T-helper 2 cell treated with Interferon-gamma antibody and Interleukin-4, amounts not matched to agents 5 μg/mL and 100 μg/mL, for 36 hours (primary cell): Measurements from ENCODE around the gene KRT7.
"Not testable (repeated sequence)": the region's sequence is repeated elsewhere in the genome, so short reads cannot be mapped to it uniquely, and the experiment has no call there.

Experiments
- DNase-seq: peaks from one replicate; pipeline ENCODE4 v3.0.0; 2021; ENCODE audit warnings: low spot score
- H3K27ac Mint-ChIP-seq: one replicate; pipeline ENCODE4 v1.8.0; 2021; ENCODE audit warnings: mild to moderate bottlenecking, mixed read lengths
- H3K27me3 Mint-ChIP-seq: one replicate; pipeline ENCODE4 v1.8.0; 2021; ENCODE audit warnings: low read depth, mixed read lengths
- H3K36me3 Mint-ChIP-seq: one replicate; pipeline ENCODE4 v1.8.0; 2021; ENCODE audit warnings: low read depth, mixed read lengths
- H3K4me1 Mint-ChIP-seq: one replicate; pipeline ENCODE4 v1.8.0; 2021; ENCODE audit warnings: low read depth, mixed read lengths
- H3K4me3 Mint-ChIP-seq: one replicate; pipeline ENCODE4 v1.8.0; 2022; ENCODE audit warnings: mild to moderate bottlenecking, moderate library complexity, mixed read lengths
- H3K9me3 Mint-ChIP-seq: one replicate; pipeline ENCODE4 v1.8.0; 2021; ENCODE audit warnings: mixed read lengths

The KRT7 gene

GRCh38 chr12:52279422-52280318 lies 46.6 kb downstream of the KRT7 start:
- Mint-ChIP-seq H3K27me3 (peaks cover 32% of the 10 kb centered on the region), H3K9me3 (no peaks in the 10 kb centered on the region), H3K4me1 (peaks cover 2% of the 10 kb centered on the region), H3K27ac (no peak overlapping the region), H3K36me3 (no peaks in the 10 kb centered on the region), H3K4me3 (no peak overlapping the region)
- DNase-seq: no peak

GRCh38 chr12:52280319-52280795 lies 47.3 kb downstream of the KRT7 start:
- H3K36me3 Mint-ChIP-seq: no peaks in the 10 kb centered on the region
- no peak for DNase-seq
- no peaks in the 10 kb centered on the region for H3K9me3 Mint-ChIP-seq
- peaks cover 29% of the 10 kb centered on the region for H3K27me3 Mint-ChIP-seq
- H3K27ac Mint-ChIP-seq: no peak overlapping the region
- H3K4me1 Mint-ChIP-seq: peaks cover 2% of the 10 kb centered on the region
- no peak overlapping the region for H3K4me3 Mint-ChIP-seq

DNA sequence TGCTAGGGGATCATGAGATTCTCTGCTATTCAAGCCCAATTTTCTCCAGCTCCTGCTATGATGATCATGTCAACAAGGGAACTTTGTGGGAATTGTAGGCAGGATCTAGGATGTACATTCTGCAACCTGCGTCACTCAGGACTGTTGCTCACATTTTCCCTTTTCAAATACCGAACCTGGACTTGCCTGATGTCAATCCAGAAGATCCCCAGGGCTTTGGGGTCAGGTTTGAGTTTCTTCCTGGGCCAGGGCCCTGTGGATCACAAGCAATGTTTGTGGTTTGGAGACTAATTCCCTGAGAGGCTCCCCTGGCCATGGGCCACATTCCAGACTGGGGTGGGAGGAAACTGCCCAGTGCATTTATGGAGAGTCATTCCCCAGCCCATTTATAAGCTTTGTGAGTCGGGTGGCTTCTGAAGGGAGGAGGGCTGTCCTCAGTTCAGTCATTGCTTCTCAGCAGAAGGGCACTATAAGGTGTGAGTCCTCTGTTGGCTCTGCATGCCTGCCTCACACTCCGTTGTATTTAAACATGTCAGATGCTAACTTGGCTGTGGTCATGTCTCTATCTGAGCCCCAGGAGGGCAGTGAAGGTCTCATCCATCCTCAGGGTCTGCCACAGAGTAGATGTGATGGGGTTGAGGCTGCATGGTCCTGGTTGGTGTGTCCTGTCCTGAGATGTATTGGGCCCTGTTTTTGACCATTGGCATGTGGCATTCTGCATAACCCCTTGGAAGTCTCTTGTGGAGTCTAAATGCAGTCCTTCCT lies 47.9 kb downstream of the KRT7 start:
- H3K36me3 Mint-ChIP-seq: no peaks in the 10 kb centered on the region
- H3K27ac Mint-ChIP-seq: no peak overlapping the region
- H3K4me1 Mint-ChIP-seq: peaks cover 2% of the 10 kb centered on the region
- H3K9me3 Mint-ChIP-seq: no peaks in the 10 kb centered on the region
- H3K27me3 Mint-ChIP-seq: peaks cover 23% of the 10 kb centered on the region
- no peak for DNase-seq
- no peak overlapping the region for H3K4me3 Mint-ChIP-seq

DNA sequence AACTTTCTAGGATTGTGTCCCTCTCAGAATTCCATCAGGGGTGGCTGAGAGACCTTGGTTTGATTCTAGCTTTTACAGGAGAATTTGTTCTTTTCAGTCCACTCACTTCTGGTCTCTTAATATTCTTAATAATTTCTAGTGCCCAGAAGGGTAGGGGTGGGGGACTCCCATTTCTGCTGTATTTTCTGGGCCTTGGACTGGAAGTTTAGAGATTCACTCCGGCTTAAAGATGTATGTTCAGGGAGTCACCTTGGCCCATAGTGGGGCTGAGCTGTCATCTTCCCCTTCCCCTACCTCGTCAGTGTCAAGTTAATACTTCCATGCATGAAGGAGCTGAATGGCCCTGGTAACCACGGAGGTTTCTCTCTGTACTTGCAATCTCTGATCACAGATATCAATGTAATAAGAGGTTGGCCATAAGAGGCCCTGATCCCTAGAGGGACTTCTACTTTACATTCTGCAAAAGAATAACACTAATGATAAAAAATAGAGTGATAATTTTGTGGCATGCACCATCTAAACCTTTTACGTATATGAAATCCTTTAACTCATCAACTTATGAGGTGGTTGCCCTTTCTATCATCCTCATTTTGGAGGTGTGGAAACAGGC lies 51.6 kb downstream of the KRT7 start:
- no peak for DNase-seq
- Mint-ChIP-seq H3K27me3 (peaks cover 5% of the 10 kb centered on the region), H3K4me1 (peaks cover 13% of the 10 kb centered on the region), H3K27ac (no peak overlapping the region), H3K36me3 (no peaks in the 10 kb centered on the region), H3K4me3 (no peak overlapping the region), H3K9me3 (no peaks in the 10 kb centered on the region)

DNA sequence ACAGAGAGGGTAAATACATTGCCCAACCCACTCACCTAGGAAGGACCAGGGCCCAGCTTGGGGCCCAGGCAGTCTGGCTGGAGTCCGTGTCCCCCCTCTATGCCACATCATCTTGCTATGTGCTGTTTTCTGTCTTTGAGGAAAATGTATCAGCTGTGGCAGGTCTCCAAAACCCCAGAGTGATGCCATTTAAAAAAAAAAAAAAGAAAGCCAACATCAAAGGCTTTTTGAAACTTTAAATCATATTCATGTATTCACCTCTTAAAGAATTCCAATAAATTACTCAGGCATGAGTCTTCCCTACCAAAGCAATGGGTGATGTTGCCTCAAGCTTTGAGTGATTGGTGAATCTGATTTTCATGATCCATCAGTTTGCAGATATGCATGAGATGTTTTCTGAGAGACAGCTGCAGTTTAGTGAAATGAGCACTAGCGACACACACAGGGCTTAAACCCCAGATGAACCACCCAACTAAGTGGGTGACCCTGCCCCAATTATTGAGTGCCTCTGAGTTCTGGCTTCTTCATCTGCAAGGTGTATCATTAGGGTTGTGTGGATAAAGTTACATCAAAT lies 52.2 kb downstream of the KRT7 start:
- no peak for DNase-seq
- Mint-ChIP-seq H3K27ac (no peak overlapping the region), H3K27me3 (no peaks in the 10 kb centered on the region), H3K9me3 (no peaks in the 10 kb centered on the region), H3K4me3 (no peak overlapping the region), H3K4me1 (peaks cover 13% of the 10 kb centered on the region), H3K36me3 (no peaks in the 10 kb centered on the region)

- H3K4me3 Mint-ChIP-seq: no peak overlapping the region
- no peaks in the 10 kb centered on the region for H3K36me3 Mint-ChIP-seq
- no peaks in the 10 kb centered on the region for H3K9me3 Mint-ChIP-seq
- peaks cover 13% of the 10 kb centered on the region for H3K4me1 Mint-ChIP-seq
- no peaks in the 10 kb centered on the region for H3K27me3 Mint-ChIP-seq
- no peak overlapping the region for H3K27ac Mint-ChIP-seq
- DNase-seq: no peak
Measured at GRCh38 chr12:52285851-52286530, 52.9 kb downstream of the KRT7 start.

- not testable (repeated sequence) for H3K4me3 Mint-ChIP-seq, H3K27ac Mint-ChIP-seq, DNase-seq, H3K9me3 Mint-ChIP-seq, H3K27me3 Mint-ChIP-seq, H3K36me3 Mint-ChIP-seq
- peaks cover 13% of the 10 kb centered on the region for H3K4me1 Mint-ChIP-seq
Measured at GRCh38 chr12:52286857-52287785, 54.1 kb downstream of the KRT7 start.

GRCh38 chr12:52287816-52288805 lies 55.1 kb downstream of the KRT7 start:
- H3K4me1 Mint-ChIP-seq: peaks cover 13% of the 10 kb centered on the region
- not testable (repeated sequence) for H3K4me3 Mint-ChIP-seq, H3K36me3 Mint-ChIP-seq, H3K27me3 Mint-ChIP-seq, H3K27ac Mint-ChIP-seq, DNase-seq, H3K9me3 Mint-ChIP-seq

DNA sequence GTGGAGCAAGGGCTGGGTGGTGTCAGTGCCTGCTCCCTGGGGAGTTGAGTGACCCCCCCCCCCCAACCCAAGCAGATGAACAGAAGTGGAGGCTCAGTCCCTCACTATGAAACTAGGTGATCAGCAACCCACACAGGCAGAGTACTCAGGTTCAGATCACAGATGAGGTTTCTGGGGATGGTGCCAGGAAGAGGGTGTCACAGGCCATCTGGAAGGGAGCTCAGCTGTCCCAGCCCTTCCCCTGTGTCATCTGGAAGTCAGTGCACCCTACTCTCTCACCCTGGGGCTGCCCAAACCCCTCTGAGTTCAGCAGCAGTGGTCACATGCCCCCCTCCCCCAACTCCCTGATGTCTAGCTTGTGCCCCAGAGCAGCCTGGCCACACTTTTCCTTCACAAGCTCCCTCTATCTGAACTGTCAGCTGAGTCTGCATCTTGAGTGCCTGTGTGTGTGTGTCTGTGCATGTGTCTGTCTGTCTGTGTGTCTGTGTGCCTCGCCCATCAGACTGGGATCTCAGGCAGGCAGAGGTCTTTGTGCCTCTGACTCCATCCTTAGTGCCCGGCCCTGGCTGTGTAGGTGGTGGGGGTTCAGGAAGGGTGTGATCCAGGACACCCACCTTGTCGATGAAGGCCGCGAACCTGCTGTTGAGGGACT lies 57.6 kb downstream of the KRT7 start:
- H3K4me1 Mint-ChIP-seq: peaks cover 17% of the 10 kb centered on the region
- H3K4me3 Mint-ChIP-seq, DNase-seq, H3K36me3 Mint-ChIP-seq, H3K9me3 Mint-ChIP-seq, H3K27ac Mint-ChIP-seq: not testable (repeated sequence)
- H3K27me3 Mint-ChIP-seq: peaks cover 26% of the 10 kb centered on the region

DNA sequence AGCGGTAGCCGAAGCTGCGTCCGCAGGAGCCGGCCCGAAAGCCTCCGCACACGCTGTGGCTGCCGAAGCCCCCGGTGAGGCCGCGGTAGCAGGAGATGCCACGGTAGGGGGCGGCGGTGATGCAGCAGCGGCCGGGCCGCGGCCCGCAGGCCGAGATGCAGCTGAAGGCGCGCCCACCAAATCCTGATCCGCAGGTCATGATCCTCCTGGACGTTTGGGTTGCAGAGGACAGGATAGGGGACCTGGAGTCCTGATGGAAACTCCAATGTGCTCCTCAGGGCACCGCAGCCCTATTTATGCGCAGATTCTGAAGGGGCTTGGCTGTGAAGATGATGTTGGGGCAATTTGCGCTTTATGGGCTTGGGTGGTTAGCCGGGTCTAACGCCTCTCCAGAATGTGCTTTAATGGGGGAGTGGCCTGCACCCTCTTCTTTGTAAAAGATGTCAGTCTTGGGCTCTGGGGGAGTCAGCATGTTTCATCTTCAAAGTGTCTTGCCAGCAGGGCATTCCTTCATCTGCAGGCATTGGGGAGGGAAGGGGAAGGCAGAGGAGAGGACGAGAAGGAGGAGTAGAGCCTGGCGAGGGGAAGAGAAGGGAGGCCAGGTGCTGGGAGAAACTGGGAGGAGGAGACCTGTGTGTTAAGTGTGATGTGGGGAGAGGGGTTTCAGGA lies 58.4 kb downstream of the KRT7 start, which contains the start of gene KRT81:
Gene KRT81, minus strand, starts transcription at position 268 of the 669 bp plus-strand sequence. Its CDS starts 69 bp downstream, at position 199.
- H3K4me3 Mint-ChIP-seq: no peak within 1 kb of the TSS
- H3K27me3 Mint-ChIP-seq: peaks cover 32% of the 10 kb centered on the region
- peaks cover 17% of the 10 kb centered on the region for H3K4me1 Mint-ChIP-seq
- H3K9me3 Mint-ChIP-seq: no peaks in the 10 kb centered on the region
- no peaks in the 10 kb centered on the region for H3K36me3 Mint-ChIP-seq
- H3K27ac Mint-ChIP-seq: no peak within 1 kb of the TSS
- DNase-seq: no peak

DNA sequence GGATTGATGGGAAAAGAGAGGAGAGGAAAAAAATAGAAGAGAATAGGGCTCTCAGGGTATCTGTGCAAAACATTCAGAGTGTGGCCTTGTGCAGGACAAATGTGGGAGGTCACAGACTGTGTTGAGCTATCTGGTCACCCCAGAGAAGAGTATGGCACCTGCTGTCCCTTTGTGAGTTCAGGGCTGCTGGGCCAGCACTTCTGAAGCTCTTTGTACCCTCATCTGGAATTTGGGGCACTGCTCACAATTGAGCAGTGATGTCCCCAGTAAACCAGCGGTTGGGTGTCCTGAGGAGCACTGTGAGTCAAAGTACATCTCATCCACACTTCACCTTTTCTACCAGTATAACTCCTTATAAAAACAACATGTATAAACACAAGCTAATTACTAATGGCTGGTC lies 60.9 kb downstream of the KRT7 start:
- H3K9me3 Mint-ChIP-seq: no peaks in the 10 kb centered on the region
- DNase-seq: no peak
- peaks cover 4% of the 10 kb centered on the region for H3K4me1 Mint-ChIP-seq
- peaks cover 43% of the 10 kb centered on the region for H3K27me3 Mint-ChIP-seq
- no peaks in the 10 kb centered on the region for H3K36me3 Mint-ChIP-seq
- H3K27ac Mint-ChIP-seq: no peak overlapping the region
- H3K4me3 Mint-ChIP-seq: no peak overlapping the region
